ENCODE results near the gene PRKN. TPM values are rescaled to one million over a fixed set of nuclear protein-coding genes. Genes with fewer than 3 reads are reported as not detected.

PRKN gene
- total and polyA plus RNA-seq, 4 experiments from 2014 or later = 0.50 to 5.3 (median 2.9) TPM

DNA sequence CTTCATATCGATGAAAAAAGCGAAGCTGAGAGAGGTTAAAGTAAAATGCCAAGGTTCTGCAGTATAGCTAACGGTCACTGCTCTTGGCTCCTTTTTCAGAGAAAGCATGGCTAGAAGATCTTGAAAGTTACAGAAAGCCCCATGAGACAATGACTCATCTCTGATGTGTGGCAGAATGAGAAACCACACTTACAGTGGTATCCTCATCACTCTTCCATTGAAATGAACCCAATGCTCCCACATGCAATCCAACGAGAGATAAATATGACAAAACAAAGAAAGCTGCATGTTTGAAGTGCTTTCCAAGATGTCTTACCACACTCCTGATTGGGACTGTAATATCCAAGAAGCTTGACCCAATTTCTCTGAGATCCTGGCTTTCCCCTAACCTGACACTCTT lies 694.9 kb downstream of the PRKN start:
- no peaks in the 10 kb centered on the region for H3K4me1 ChIP-seq (ENCODE audit: insufficient read depth, low read length)
- H3K4me3 Mint-ChIP-seq = no peak overlapping the region
- H3K27me3 ChIP-seq (ENCODE audit: insufficient read depth, low read length) = no peaks in the 10 kb centered on the region
- H3K4me1 Mint-ChIP-seq = no peaks in the 10 kb centered on the region
- H3K36me3 ChIP-seq (ENCODE audit: insufficient read depth, low read length) = no peaks in the 10 kb centered on the region
- no peaks in the 10 kb centered on the region for H3K9me3 ChIP-seq (ENCODE audit: control insufficient read depth in 1 of 2, low read length in 2 of 2)
- POLR2A ChIA-PET (ENCODE audit: partially characterized antibody) = no interaction called here
- peaks cover 0 to 17% (median 10%) of the 10 kb centered on the region in 8 donors for H3K9me3 Mint-ChIP-seq
- H3K27me3 Mint-ChIP-seq = peaks cover 0 to 1% of the 10 kb centered on the region in 2 donors
- no peak overlapping the region for H3K27ac ChIP-seq (ENCODE audit: low read depth, low read length)
- DNase-seq = no peak
- H3K36me3 Mint-ChIP-seq = peaks cover 2 to 4% of the 10 kb centered on the region in 2 donors
- CTCF ChIA-PET (ENCODE audit: partially characterized antibody) = no interaction called here
- no peak overlapping the region for H3K4me3 ChIP-seq (ENCODE audit: low read length in 2 of 2)
- H3K27ac Mint-ChIP-seq = no peak overlapping the region
- intact Hi-C loops (cut with micrococcal nuclease) = no loop called here

- H3K4me3 ChIP-seq (ENCODE audit: low read length in 2 of 2) = no peak overlapping the region
- no peak overlapping the region for H3K27ac Mint-ChIP-seq
- POLR2A ChIA-PET (ENCODE audit: partially characterized antibody) = no interaction called here
- H3K4me1 Mint-ChIP-seq = no peaks in the 10 kb centered on the region
- no peak for DNase-seq
- H3K9me3 ChIP-seq (ENCODE audit: control insufficient read depth in 1 of 2, low read length in 2 of 2) = no peaks in the 10 kb centered on the region
- peaks cover 0 to 1% of the 10 kb centered on the region in 2 donors for H3K27me3 Mint-ChIP-seq
- H3K36me3 ChIP-seq (ENCODE audit: insufficient read depth, low read length) = no peaks in the 10 kb centered on the region
- no peak overlapping the region for H3K27ac ChIP-seq (ENCODE audit: low read depth, low read length)
- H3K4me1 ChIP-seq (ENCODE audit: insufficient read depth, low read length) = no peaks in the 10 kb centered on the region
- H3K27me3 ChIP-seq (ENCODE audit: insufficient read depth, low read length) = no peaks in the 10 kb centered on the region
- no peak overlapping the region for H3K4me3 Mint-ChIP-seq
- intact Hi-C loops (cut with micrococcal nuclease) = no loop called here
- CTCF ChIA-PET (ENCODE audit: partially characterized antibody) = interaction anchor here (1.1 to 1.6 kb wide), 2 partner anchors 11 to 12 kb away, joined by 3 to 5 read pairs; no protein-coding TSS in a partner anchor
- H3K36me3 Mint-ChIP-seq = peaks cover 0 to 7% of the 10 kb centered on the region in 2 donors
- H3K9me3 Mint-ChIP-seq = peaks cover 0 to 36% (median 11%) of the 10 kb centered on the region in 8 donors
Measured at GRCh38 chr6:162029873-162030576, 697.5 kb downstream of the PRKN start.

DNA sequence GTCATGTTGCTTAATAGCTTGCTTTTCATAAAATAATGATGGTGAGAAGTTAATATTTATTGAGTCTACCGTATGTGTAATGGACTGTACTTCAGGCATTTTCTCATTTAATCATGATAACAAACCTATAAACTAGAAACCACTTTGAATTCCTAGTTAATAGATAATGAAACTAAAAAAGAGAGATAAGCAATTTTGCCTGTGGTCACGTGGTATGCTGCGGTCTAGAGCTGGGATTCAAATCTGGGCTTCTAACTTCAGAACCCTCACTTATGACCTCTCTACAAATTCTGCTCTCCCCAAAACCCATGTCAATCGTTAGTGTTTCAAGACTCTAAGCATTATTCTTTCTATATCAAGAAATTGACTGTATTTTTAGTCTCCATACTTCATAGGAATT lies 700.7 kb downstream of the PRKN start:
- no peak overlapping the region for H3K27ac ChIP-seq (ENCODE audit: low read depth, low read length)
- H3K36me3 ChIP-seq (ENCODE audit: insufficient read depth, low read length) = no peaks in the 10 kb centered on the region
- H3K9me3 ChIP-seq (ENCODE audit: control insufficient read depth in 1 of 2, low read length in 2 of 2) = no peaks in the 10 kb centered on the region
- no peak overlapping the region for H3K4me3 ChIP-seq (ENCODE audit: low read length in 2 of 2)
- peaks cover 2 to 51% (median 20%) of the 10 kb centered on the region in 8 donors for H3K9me3 Mint-ChIP-seq
- H3K27me3 Mint-ChIP-seq = no peaks in the 10 kb centered on the region
- H3K4me1 ChIP-seq (ENCODE audit: insufficient read depth, low read length) = no peaks in the 10 kb centered on the region
- no peaks in the 10 kb centered on the region for H3K27me3 ChIP-seq (ENCODE audit: insufficient read depth, low read length)
- ChIA-PET POLR2A (ENCODE audit: partially characterized antibody) (no interaction called here), CTCF (ENCODE audit: partially characterized antibody) (no interaction called here)
- no peak overlapping the region for H3K27ac Mint-ChIP-seq
- intact Hi-C loops (cut with micrococcal nuclease) = no loop called here
- no peak for DNase-seq
- H3K36me3 Mint-ChIP-seq = peaks cover 2 to 7% of the 10 kb centered on the region in 2 donors
- no peak overlapping the region for H3K4me3 Mint-ChIP-seq
- H3K4me1 Mint-ChIP-seq = no peaks in the 10 kb centered on the region

- no peaks in the 10 kb centered on the region for H3K9me3 ChIP-seq (ENCODE audit: control insufficient read depth in 1 of 2, low read length in 2 of 2)
- no peaks in the 10 kb centered on the region for H3K36me3 ChIP-seq (ENCODE audit: insufficient read depth, low read length)
- no peaks in the 10 kb centered on the region for H3K4me1 Mint-ChIP-seq
- DNase-seq = no peak
- intact Hi-C loops (cut with micrococcal nuclease) = no loop called here
- no peak overlapping the region for H3K27ac ChIP-seq (ENCODE audit: low read depth, low read length)
- POLR2A ChIA-PET (ENCODE audit: partially characterized antibody) = no interaction called here
- H3K27ac Mint-ChIP-seq = no peak overlapping the region
- H3K9me3 Mint-ChIP-seq = peaks cover 2 to 53% (median 21%) of the 10 kb centered on the region in 8 donors
- CTCF ChIA-PET (ENCODE audit: partially characterized antibody) = no interaction called here
- peaks cover 2 to 7% of the 10 kb centered on the region in 2 donors for H3K36me3 Mint-ChIP-seq
- H3K27me3 Mint-ChIP-seq = no peaks in the 10 kb centered on the region
- no peak overlapping the region for H3K4me3 Mint-ChIP-seq
- H3K4me1 ChIP-seq (ENCODE audit: insufficient read depth, low read length) = no peaks in the 10 kb centered on the region
- H3K4me3 ChIP-seq (ENCODE audit: low read length in 2 of 2) = no peak overlapping the region
- no peaks in the 10 kb centered on the region for H3K27me3 ChIP-seq (ENCODE audit: insufficient read depth, low read length)
Measured at GRCh38 chr6:162026031-162026430, 701.5 kb downstream of the PRKN start.

- no peaks in the 10 kb centered on the region for H3K9me3 ChIP-seq (ENCODE audit: control insufficient read depth in 1 of 2, low read length in 2 of 2)
- Mint-ChIP-seq H3K27ac (no peak overlapping the region), H3K4me1 (no peaks in the 10 kb centered on the region), H3K4me3 (no peak overlapping the region), H3K27me3 (no peaks in the 10 kb centered on the region), H3K9me3 (peaks cover 2 to 42% (median 21%) of the 10 kb centered on the region in 8 donors), H3K36me3 (peaks cover 0 to 2% of the 10 kb centered on the region in 2 donors)
- H3K4me1 ChIP-seq (ENCODE audit: insufficient read depth, low read length) = no peaks in the 10 kb centered on the region
- H3K27me3 ChIP-seq (ENCODE audit: insufficient read depth, low read length) = no peaks in the 10 kb centered on the region
- ChIA-PET POLR2A (ENCODE audit: partially characterized antibody) (no interaction called here), CTCF (ENCODE audit: partially characterized antibody) (no interaction called here)
- DNase-seq = no peak
- H3K36me3 ChIP-seq (ENCODE audit: insufficient read depth, low read length) = no peaks in the 10 kb centered on the region
- intact Hi-C loops (cut with micrococcal nuclease) = no loop called here
- H3K4me3 ChIP-seq (ENCODE audit: low read length in 2 of 2) = no peak overlapping the region
- no peak overlapping the region for H3K27ac ChIP-seq (ENCODE audit: low read depth, low read length)
Measured at GRCh38 chr6:162019349-162019748, 708.2 kb downstream of the PRKN start.

GRCh38 chr6:162017536-162017935 lies 710.0 kb downstream of the PRKN start:
- Histone ChIP-seq H3K27me3 (ENCODE audit: insufficient read depth, low read length) (no peaks in the 10 kb centered on the region), H3K27ac (ENCODE audit: low read depth, low read length) (no peak overlapping the region), H3K4me3 (ENCODE audit: low read length in 2 of 2) (no peak overlapping the region), H3K4me1 (ENCODE audit: insufficient read depth, low read length) (no peaks in the 10 kb centered on the region), H3K9me3 (ENCODE audit: control insufficient read depth in 1 of 2, low read length in 2 of 2) (no peaks in the 10 kb centered on the region), H3K36me3 (ENCODE audit: insufficient read depth, low read length) (no peaks in the 10 kb centered on the region)
- H3K27me3 Mint-ChIP-seq = no peaks in the 10 kb centered on the region
- intact Hi-C loops (cut with micrococcal nuclease) = no loop called here
- H3K27ac Mint-ChIP-seq = no peak overlapping the region
- no peaks in the 10 kb centered on the region for H3K36me3 Mint-ChIP-seq
- DNase-seq = no peak
- POLR2A ChIA-PET (ENCODE audit: partially characterized antibody) = no interaction called here
- H3K9me3 Mint-ChIP-seq = peaks cover 3 to 39% (median 12%) of the 10 kb centered on the region in 8 donors
- CTCF ChIA-PET (ENCODE audit: partially characterized antibody) = interaction anchor here (1.3 kb wide), 1 partner anchor 12 kb away, joined by 5 read pairs; no protein-coding TSS in a partner anchor
- no peaks in the 10 kb centered on the region for H3K4me1 Mint-ChIP-seq
- H3K4me3 Mint-ChIP-seq = no peak overlapping the region

DNA sequence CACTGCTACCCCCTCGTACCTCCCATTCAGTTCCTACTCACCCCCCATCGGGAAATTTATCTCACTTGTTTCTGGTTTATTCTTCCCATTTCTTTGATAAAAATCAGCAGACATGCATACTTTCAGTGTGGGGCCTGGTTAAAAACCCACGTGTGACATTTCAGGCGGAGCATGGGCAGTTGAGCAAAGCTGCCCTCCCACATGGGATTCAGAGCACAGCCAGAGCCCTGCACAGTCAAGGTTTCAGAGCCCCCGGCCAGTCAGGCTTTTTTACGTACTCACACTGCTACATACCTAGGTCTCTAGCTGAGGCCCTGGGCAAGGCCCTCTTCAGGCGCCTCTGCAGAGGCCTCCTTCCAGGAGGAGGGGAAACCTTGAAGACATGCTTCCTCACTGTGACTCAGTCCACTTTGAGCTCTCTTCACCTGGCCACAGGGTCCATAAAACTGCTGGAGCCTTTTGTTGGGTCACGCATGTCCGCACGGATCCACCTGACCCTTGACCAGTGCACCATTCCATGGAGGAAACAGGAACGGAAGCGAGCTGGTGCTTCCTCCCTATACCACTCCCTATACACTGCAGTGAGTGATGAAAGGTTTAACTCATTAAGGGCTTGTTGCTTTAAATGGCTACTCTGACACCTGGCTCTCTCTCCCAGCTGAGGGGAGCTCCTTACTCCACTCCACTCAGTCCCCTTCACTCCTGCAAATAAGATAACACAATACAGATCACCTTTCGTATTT lies 713.3 kb downstream of the PRKN start:
- intact Hi-C loops (cut with micrococcal nuclease) = no loop called here
- no peaks in the 10 kb centered on the region for H3K4me1 ChIP-seq (ENCODE audit: insufficient read depth, low read length)
- ChIA-PET POLR2A (ENCODE audit: partially characterized antibody) (no interaction called here), CTCF (ENCODE audit: partially characterized antibody) (no interaction called here)
- no peak overlapping the region for H3K4me3 Mint-ChIP-seq
- H3K9me3 ChIP-seq (ENCODE audit: control insufficient read depth in 1 of 2, low read length in 2 of 2) = no peaks in the 10 kb centered on the region
- H3K4me3 ChIP-seq (ENCODE audit: low read length in 2 of 2) = no peak overlapping the region
- H3K9me3 Mint-ChIP-seq = peaks cover 2 to 36% (median 11%) of the 10 kb centered on the region in 8 donors
- no peaks in the 10 kb centered on the region for H3K27me3 ChIP-seq (ENCODE audit: insufficient read depth, low read length)
- no peaks in the 10 kb centered on the region for H3K4me1 Mint-ChIP-seq
- H3K27ac Mint-ChIP-seq = no peak overlapping the region
- H3K27ac ChIP-seq (ENCODE audit: low read depth, low read length) = no peak overlapping the region
- H3K36me3 ChIP-seq (ENCODE audit: insufficient read depth, low read length) = no peaks in the 10 kb centered on the region
- H3K36me3 Mint-ChIP-seq = no peaks in the 10 kb centered on the region
- H3K27me3 Mint-ChIP-seq = no peaks in the 10 kb centered on the region
- DNase-seq = no peak
